Liver (tissue), 3 donors: Measurements from ENCODE around the gene DNAJB11.

Experiments used
- ATF3 ChIP-seq: IDR thresholded peaks from 2 replicates; pipeline ENCODE4 v1.6.1; 2016; ENCODE audit warnings: antibody characterized with exemption
- CTCF ChIP-seq: fragments of 150-350 bp; IDR thresholded peaks from 2 replicates; pipeline ENCODE4 v1.5.1; 2017; ENCODE audit warnings: improper control_type of control experiment, low read depth, low read length; ENCODE audit not compliant: missing input control
- EGR1 ChIP-seq, 2 donors: IDR thresholded peaks; 2 replicates each; pipeline ENCODE4 v1.6.1; 2016 to 2018; ENCODE audit warnings: antibody characterized with exemption in 2 of 2, low read depth in 2 of 2
- HNF4G ChIP-seq: IDR thresholded peaks from 2 replicates; pipeline ENCODE4 v1.6.1; 2016; ENCODE audit warnings: antibody characterized with exemption
- MAX ChIP-seq: IDR thresholded peaks from 2 replicates; pipeline ENCODE4 v1.6.1; 2016; ENCODE audit warnings: antibody characterized with exemption
- RAD21 ChIP-seq, 2 donors: IDR thresholded peaks; 2 replicates each; pipeline ENCODE4 v1.6.1; 2016; ENCODE audit warnings: antibody characterized with exemption in 2 of 2, mild to moderate bottlenecking in 2 of 2
- REST ChIP-seq: IDR thresholded peaks from 2 replicates; pipeline ENCODE4 v1.6.1; 2016; ENCODE audit warnings: antibody characterized with exemption, mild to moderate bottlenecking
- RXRA ChIP-seq, 2 donors: IDR thresholded peaks; 2 replicates each; pipeline ENCODE4 v1.6.1; 2017 to 2018; ENCODE audit warnings: antibody characterized with exemption in 2 of 2, mild to moderate bottlenecking in 1 of 2
- SP1 ChIP-seq: IDR thresholded peaks from 2 replicates; pipeline ENCODE4 v1.6.1; 2018; ENCODE audit warnings: antibody characterized with exemption, mild to moderate bottlenecking
- TAF1 ChIP-seq: conservative IDR thresholded peaks from 2 replicates; pipeline ENCODE4 v1.6.1; 2016; ENCODE audit warnings: antibody characterized with exemption, mild to moderate bottlenecking
- YY1 ChIP-seq: IDR thresholded peaks from 2 replicates; pipeline ENCODE4 v1.6.1; 2016; ENCODE audit warnings: antibody characterized with exemption, mild to moderate bottlenecking
- ZBTB33 ChIP-seq: IDR thresholded peaks from 2 replicates; pipeline ENCODE4 v1.6.1; 2016; ENCODE audit warnings: antibody characterized with exemption
- donor health status: healthy.
- donor health status: healthy.

- TF ChIP-seq CTCF (no peak), EGR1 (IDR thresholded peaks at IDR 0.05; ENCODE audit: low read depth in 2 of 2) (no peak), SP1 (no peak), RXRA (IDR thresholded peaks at IDR 0.05) (no peak), RAD21 (IDR thresholded peaks at IDR 0.05) (no peak), YY1 (no peak), REST (no peak), ZBTB33 (no peak), HNF4G (no peak), ATF3 (no peak), TAF1 (no peak), MAX (no peak)
Observed at GRCh38 chr3:186540835-186541226, 29.7 kb upstream of the DNAJB11 start.
